B cell (primary cell): ENCODE data around the gene CWC27. TPM values are rescaled to one million over a fixed set of nuclear protein-coding genes. Genes with fewer than 3 reads are reported as not detected.

ENCODE experiments used
- ATAC-seq: fragments of 200-7000 bp; cut with Tn5 transposase; one replicate; pipeline ENCODE4 v1.10.0; 2021; ENCODE audit warnings: low read depth, mild to moderate bottlenecking, moderate number of reproducible peaks, moderate library complexity
- CTCF ChIA-PET: fragments of 350-600 bp; sonication (Branson Sonifier 250); formaldehyde crosslinking; loops from one replicate; lab custom pipeline; 2021; ENCODE audit warnings: antibody characterized with exemption, inconsistent platforms; lab: Charles Lee
- POLR2A ChIA-PET: fragments of 350-600 bp; sonication (Branson Sonifier 250); formaldehyde crosslinking; loops from one replicate; lab custom pipeline; 2021; ENCODE audit warnings: antibody characterized with exemption; lab: Charles Lee
- DNase-seq: peaks from one replicate; pipeline ENCODE4 v3.0.0; 2013
- H2AFZ ChIP-seq: 2 replicates; pipeline ENCODE4 v1.6.1; 2012; ENCODE audit warnings: mild to moderate bottlenecking, low read depth, low read length; ENCODE audit not compliant: insufficient read depth, poor library complexity, severe bottlenecking
- H3K27ac ChIP-seq, 2 donors: 1 replicate in 1 of 2; 2 replicates in 1 of 2; pipeline ENCODE4 v1.5.1; 2012 to 2013; ENCODE audit warnings: low read length in 2 of 2, mild to moderate bottlenecking in 2 of 2, moderate library complexity in 1 of 2
- H3K27me3 ChIP-seq, 4 experiments: fragments of 200-600 bp in 1 of 4; sonication (generic) in 1 of 4; replicated peaks in 1 of 4; 1 replicate in 2 of 4; 2 replicates in 2 of 4; pipeline versions ENCODE4 v1.6.1 to v1.7.0; 2013 to 2016; ENCODE audit warnings: low read length in 3 of 4, mild to moderate bottlenecking in 2 of 4, mixed read lengths in 1 of 4, moderate library complexity in 1 of 4; ENCODE audit not compliant: insufficient read depth in 4 of 4, control insufficient read depth in 3 of 4; ENCODE audit errors: control extremely low read depth in 1 of 4
- H3K36me3 ChIP-seq, 2 experiments: replicated peaks in 1 of 2; 1 replicate in 1 of 2; 2 replicates in 1 of 2; pipeline versions ENCODE4 v1.6.1 to v1.7.1; 2013; ENCODE audit warnings: low read length in 1 of 2; ENCODE audit not compliant: insufficient read depth in 2 of 2, control insufficient read depth in 1 of 2; ENCODE audit errors: control extremely low read depth in 1 of 2, extremely low read depth in 1 of 2
- H3K4me1 ChIP-seq, 2 donors: fragments of 200-600 bp in 1 of 2; sonication (generic) in 1 of 2; 1 replicate in 1 of 2; 2 replicates in 1 of 2; pipeline versions ENCODE4 v1.5.1 to v1.6.1; 2013 to 2017; ENCODE audit warnings: low read length in 2 of 2; ENCODE audit not compliant: control insufficient read depth in 2 of 2, insufficient read depth in 2 of 2
- H3K4me2 ChIP-seq: replicated peaks from 2 replicates; pipeline ENCODE3; 2012; ENCODE audit warnings: mild to moderate bottlenecking, low read depth, low read length; ENCODE audit not compliant: poor library complexity, severe bottlenecking
- H3K4me3 ChIP-seq, 5 experiments: fragments of 200-600 bp in 1 of 5; sonication (generic) in 1 of 5; 1 replicate in 3 of 5; 2 replicates in 2 of 5; pipeline versions ENCODE4 v1.5.1 to v1.7.0; 2011 to 2016; ENCODE audit warnings: low read length in 4 of 5, mild to moderate bottlenecking in 4 of 5, low read depth in 2 of 5, control low read depth in 1 of 5, moderate library complexity in 1 of 5; ENCODE audit not compliant: insufficient read depth in 1 of 5; ENCODE audit errors: control extremely low read depth in 1 of 5, extremely low read depth in 1 of 5
- H3K79me2 ChIP-seq: fragments of 200-600 bp; sonication (generic); one replicate; pipeline ENCODE4 v1.6.0; 2016; ENCODE audit warnings: low read length; ENCODE audit not compliant: control insufficient read depth, insufficient read depth
- H3K9ac ChIP-seq: fragments of 200-600 bp; sonication (generic); 2 replicates; pipeline ENCODE4 v1.6.1; 2017; ENCODE audit warnings: mild to moderate bottlenecking, low read length, moderate library complexity
- H3K9me3 ChIP-seq, 3 donors: one replicate each; pipeline versions ENCODE4 v1.6.1 to v1.7.1; 2013; ENCODE audit warnings: low read length in 2 of 3; ENCODE audit not compliant: control insufficient read depth in 2 of 3, insufficient read depth in 1 of 3; ENCODE audit errors: control extremely low read depth in 1 of 3
- H4K20me1 ChIP-seq: 2 replicates; pipeline ENCODE4 v1.6.0; 2012; ENCODE audit warnings: mild to moderate bottlenecking, low read length; ENCODE audit not compliant: insufficient read depth, control insufficient read depth, poor library complexity, severe bottlenecking
- H3K27ac Mint-ChIP-seq: one replicate; pipeline ENCODE4 v1.8.0; 2021; ENCODE audit warnings: mixed read lengths
- H3K27me3 Mint-ChIP-seq: one replicate; pipeline ENCODE4 v1.8.0; 2021; ENCODE audit warnings: mixed read lengths
- H3K4me1 Mint-ChIP-seq: one replicate; pipeline ENCODE4 v1.8.0; 2021; ENCODE audit warnings: mixed read lengths
- H3K4me3 Mint-ChIP-seq: one replicate; pipeline ENCODE4 v1.8.0; 2021; ENCODE audit warnings: mixed read lengths
- H3K9me3 Mint-ChIP-seq: one replicate; pipeline ENCODE4 v1.8.0; 2022; ENCODE audit warnings: mixed read lengths; ENCODE audit not compliant: insufficient read depth
- CTCF ChIP-seq: fragments of 200-600 bp; IDR thresholded peaks from one replicate; pipeline ENCODE4 v1.8.0; 2022; ENCODE audit warnings: antibody characterized with exemption, mild to moderate bottlenecking
- EZH2 ChIP-seq: IDR thresholded peaks from 2 replicates; pipeline ENCODE4 v1.6.1; 2012; ENCODE audit warnings: borderline replicate concordance, low read depth, mild to moderate bottlenecking, moderate library complexity, low read length; ENCODE audit not compliant: insufficient read depth, poor library complexity, severe bottlenecking
- WGBS: methylation state at CpG from one replicate; pipeline ENCODE4 v1.1.5; 2013; ENCODE audit warnings: missing lambda C conversion rate; ENCODE audit not compliant: insufficient coverage; 5-methylcytosine and 5-hydroxymethylcytosine counted together
- intact Hi-C: fragments of 100-400 bp; cut with micrococcal nuclease; formaldehyde crosslinking; loops from one replicate; pipeline ENCODE4 v1.10.0; 2022
- polyA plus RNA-seq: library from polyadenylated mRNA; depleted of rRNA; stranded (reverse); fragments of >200 nt; gene quantifications from 2 replicates; pipeline ENCODE4 v1.2.3, GENCODE V29; 2012
- total RNA-seq, 2 donors: library from RNA; stranded (reverse); fragments of 120-200 nt in 1 of 2; gene quantifications; 1 replicate in 1 of 2; 2 replicates in 1 of 2; pipeline versions ENCODE4 v1.2.3 to v1.2.4, GENCODE V29; 2013 to 2022

Gene CWC27
- total and polyA plus RNA-seq, 2 donors (not counting 1 experiment from before 2014, with no cell fraction given), result 6.6 to 30.5 TPM

GRCh38 chr5:64853777-64854176, 85.0 kb downstream of the CWC27 start:
- H3K36me3 ChIP-seq, result no peaks in the 10 kb centered on the region
- H3K27me3 Mint-ChIP-seq, result no peaks in the 10 kb centered on the region
- H3K4me3 Mint-ChIP-seq, result no peak overlapping the region
- H3K4me2 ChIP-seq, result no peak overlapping the region
- intact Hi-C loops, result no loop called here
- 100% methylated on average over 1 of the region's 5 CpGs for WGBS
- no peaks in the 10 kb centered on the region for H3K9me3 ChIP-seq
- ChIA-PET POLR2A (no interaction called here), CTCF (no interaction called here)
- peaks cover 5% of the 10 kb centered on the region for H3K4me1 Mint-ChIP-seq
- no peaks in the 10 kb centered on the region for H3K4me1 ChIP-seq
- no peaks in the 10 kb centered on the region for H3K27me3 ChIP-seq
- TF ChIP-seq CTCF (no peak), EZH2 (no peak)
- no peaks in the 10 kb centered on the region for H3K79me2 ChIP-seq
- no peak overlapping the region for H3K27ac ChIP-seq
- H3K9ac ChIP-seq, result no peak overlapping the region
- no peak overlapping the region for H3K27ac Mint-ChIP-seq
- DNase-seq (no peak), ATAC-seq (no peak)
- H3K9me3 Mint-ChIP-seq, result no peaks in the 10 kb centered on the region
- H2AFZ ChIP-seq, result no peak overlapping the region
- no peaks in the 10 kb centered on the region for H4K20me1 ChIP-seq
- H3K4me3 ChIP-seq, result no peak overlapping the region

- Histone ChIP-seq H3K36me3 (no peaks in the 10 kb centered on the region), H3K9ac (no peak overlapping the region), H3K4me3 (no peak overlapping the region), H3K27me3 (no peaks in the 10 kb centered on the region), H3K9me3 (no peaks in the 10 kb centered on the region), H4K20me1 (no peaks in the 10 kb centered on the region), H2AFZ (no peak overlapping the region), H3K79me2 (no peaks in the 10 kb centered on the region), H3K4me1 (no peaks in the 10 kb centered on the region), H3K4me2 (no peak overlapping the region), H3K27ac (no peak overlapping the region)
- Mint-ChIP-seq H3K4me3 (no peak overlapping the region), H3K27ac (no peak overlapping the region), H3K27me3 (no peaks in the 10 kb centered on the region), H3K9me3 (no peaks in the 10 kb centered on the region), H3K4me1 (peaks cover 5% of the 10 kb centered on the region)
- ATAC-seq (no peak), DNase-seq (no peak)
- TF ChIP-seq EZH2 (no peak), CTCF (no peak)
- intact Hi-C loops, result no loop called here
- POLR2A ChIA-PET, result no interaction called here
- no CpG with 5 or more reads among the region's 1 CpG for WGBS
- CTCF ChIA-PET, result no interaction called here
Observed at GRCh38 chr5:64854855-64855254, 86.1 kb downstream of the CWC27 start.
